GM21717 (cell line): Measurements from ENCODE around the gene OTOS.

Source experiments
- ATAC-seq: cut with Tn5 transposase; IDR thresholded peaks from one replicate; pipeline ENCODE4 v1.9.1; 2021; ENCODE audit warnings: mild to moderate bottlenecking, moderate library complexity; ENCODE audit not compliant: unreplicated experiment

OTOS gene

DNA sequence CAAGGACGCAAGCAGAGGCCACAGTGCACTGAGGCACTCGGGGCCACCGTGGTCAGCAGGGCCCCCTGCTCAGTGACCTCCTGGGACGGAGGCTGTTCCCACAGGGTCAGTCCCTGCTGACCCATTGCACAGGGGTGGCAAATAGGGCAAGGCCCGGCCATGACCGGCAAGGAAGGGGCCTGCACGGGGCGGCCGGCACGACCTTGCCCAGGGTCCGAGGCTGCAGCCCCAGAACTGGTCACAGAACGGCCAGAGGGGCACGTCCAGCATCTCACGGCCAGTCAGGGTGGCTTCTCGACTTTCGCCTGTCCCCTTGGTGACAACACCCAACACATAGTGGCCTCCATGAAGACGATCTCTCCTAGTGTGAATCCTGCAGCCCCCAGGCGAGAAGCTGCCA is 27.6 kb upstream of the OTOS start:
- ATAC-seq, result no peak

DNA sequence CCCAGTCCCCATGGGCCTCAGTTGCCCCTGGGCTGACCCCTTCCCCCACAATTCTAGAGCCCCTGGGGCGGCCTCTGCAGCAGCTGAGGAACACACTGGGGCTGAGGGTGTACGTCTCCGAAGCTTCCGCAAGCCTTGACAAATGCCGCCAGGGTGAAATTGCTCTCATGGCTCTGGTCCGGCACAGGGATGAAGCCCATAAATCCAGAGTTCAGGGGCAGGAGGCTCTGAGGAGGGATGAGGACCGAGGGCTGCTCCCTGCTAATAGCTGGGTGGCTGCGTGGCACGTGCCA is 27.1 kb upstream of the OTOS start:
- no peak for ATAC-seq

DNA sequence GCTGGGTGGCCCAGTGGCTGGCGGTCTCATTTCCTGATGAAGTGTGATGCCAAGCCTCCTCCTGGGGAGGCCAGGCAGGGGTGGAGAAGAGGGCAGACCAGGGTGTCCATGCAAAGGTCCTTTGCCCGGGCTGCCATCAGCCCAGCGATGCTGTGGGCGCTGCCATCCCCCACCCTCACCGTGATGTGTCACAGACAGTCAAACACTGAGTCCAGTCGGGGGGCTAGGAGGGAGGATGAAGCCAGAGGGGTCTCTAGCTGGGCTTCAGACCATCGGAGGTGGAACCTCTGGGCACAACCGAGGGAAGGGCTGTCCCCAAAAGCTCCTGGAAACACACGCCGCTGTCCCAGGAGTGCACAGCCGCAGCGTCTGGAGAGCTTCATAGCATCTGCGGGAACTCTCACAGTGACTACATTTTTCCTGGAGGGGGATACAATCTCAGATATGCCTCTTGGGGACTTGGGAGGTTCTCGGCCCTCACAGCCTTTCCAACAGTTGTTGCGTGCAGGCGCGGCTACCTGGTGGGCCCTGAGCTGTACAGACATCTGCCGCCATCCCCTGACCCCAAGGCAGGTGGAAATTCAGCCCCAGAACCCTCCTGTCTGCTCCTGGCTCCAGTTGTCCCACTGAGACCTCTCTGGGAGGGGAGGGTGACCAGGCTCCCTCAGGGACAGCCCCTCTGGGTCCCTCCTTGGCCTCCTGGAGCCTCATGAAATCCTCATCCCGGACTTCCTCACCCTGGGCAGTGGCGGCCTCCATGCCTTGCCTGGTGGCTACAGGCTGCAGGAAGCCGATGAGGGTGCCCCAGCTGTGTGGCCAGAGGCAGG is 26.5 kb upstream of the OTOS start:
- ATAC-seq, result no peak

DNA sequence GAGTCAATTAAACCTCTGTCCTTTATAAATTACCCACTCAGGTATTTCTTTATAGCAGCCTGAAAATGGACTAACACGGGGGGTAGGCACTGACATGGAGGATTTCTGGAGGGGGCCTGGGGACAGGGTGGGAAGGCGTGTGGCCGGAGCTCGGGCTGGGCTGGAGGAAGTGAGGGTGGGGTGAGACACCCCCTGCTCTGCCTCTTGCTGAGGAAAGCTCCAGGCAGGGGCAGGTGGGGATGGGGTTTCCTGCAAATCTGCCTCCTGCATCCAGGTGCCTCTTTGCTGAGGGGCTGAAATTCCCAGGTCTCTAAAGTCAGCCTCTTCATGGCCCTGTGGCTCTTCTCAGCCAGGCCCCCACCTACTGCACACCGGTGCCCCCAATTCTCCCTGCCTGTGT is 25.7 kb upstream of the OTOS start:
- ATAC-seq, result no peak

DNA sequence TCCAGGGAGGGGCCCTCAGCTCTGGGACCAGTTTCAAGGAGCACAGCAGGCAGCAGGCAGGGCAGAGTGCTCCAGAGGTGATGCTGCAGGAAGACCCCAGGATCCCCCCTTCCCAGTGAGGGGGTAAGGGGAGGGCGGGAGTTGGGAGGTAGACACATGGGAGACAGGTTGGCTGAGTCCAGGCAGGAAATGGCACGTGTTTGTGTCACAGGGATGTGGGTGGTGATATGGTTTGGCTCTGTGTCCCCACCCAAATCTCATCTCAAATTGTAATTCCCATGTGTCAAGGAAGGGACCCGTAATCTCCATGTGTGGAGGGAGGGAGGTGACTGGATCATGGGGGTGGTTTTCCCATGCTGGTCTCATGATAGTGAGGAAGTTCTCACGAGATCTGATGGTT is 25.2 kb upstream of the OTOS start:
- ATAC-seq, result no peak

DNA sequence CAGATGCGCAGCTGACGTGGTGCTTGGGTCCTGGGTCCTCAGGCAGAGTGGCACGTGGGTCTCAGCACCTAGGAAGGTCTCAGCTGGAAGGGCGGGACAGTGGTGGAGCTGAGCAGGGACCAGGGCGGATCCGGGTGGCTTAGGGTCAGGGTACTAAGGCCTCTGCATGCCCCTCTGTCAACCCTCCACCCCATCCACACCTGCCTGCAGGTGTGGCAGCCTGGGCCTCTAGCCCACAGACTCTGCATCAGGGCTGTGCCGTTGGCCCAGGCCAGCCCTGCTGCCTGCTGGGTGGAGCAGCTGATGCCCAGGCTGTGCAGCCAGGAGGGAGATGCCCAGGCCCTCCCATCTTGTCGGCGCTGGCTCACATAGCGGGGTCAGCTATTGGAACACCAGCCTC is 24.6 kb upstream of the OTOS start:
- ATAC-seq, result no peak

DNA sequence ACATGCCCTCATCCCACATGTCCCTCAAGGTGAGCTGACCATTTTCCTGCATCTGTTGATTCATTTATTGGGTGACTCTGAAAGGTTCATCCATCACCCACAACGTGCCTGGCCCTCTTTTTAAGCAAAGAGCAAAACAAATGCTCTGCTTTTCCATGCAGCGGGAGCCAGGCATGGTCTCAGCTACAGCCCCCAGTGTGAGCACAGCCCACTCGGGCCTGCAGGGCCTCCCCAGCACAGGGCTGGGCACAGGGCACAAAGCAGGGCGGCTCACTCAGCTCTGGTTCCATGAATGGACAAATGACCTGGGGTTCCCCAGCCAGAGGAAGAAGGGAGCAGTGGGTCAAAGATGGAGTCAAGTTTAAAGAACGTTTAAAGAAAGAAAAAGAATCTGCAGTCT is 24.1 kb upstream of the OTOS start:
- no peak for ATAC-seq

DNA sequence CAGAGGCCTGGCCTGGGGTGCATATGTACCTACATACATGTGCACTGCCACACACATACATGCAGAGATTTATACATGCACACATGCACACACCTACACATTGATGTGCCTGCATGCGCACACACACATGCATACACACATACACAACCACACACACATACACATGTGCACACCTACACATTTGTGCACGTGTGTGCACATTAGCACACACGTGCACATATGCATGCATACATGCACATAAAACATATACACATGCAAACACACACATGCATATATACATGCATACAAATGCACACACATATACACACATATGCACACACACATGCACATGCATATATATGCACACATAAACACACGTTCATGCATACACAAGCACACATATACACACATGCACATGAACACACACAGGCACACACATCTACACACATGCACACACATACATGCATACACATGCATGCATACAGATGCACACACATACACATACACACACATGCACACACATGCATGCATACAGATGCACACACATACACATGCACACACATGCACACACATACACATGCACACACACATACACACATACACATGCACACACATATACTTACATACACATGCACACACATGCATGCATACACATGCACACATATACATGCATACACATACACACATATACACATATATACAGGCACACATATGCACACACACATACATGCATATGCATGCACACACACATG is 23.6 kb upstream of the OTOS start:
- no peak for ATAC-seq

DNA sequence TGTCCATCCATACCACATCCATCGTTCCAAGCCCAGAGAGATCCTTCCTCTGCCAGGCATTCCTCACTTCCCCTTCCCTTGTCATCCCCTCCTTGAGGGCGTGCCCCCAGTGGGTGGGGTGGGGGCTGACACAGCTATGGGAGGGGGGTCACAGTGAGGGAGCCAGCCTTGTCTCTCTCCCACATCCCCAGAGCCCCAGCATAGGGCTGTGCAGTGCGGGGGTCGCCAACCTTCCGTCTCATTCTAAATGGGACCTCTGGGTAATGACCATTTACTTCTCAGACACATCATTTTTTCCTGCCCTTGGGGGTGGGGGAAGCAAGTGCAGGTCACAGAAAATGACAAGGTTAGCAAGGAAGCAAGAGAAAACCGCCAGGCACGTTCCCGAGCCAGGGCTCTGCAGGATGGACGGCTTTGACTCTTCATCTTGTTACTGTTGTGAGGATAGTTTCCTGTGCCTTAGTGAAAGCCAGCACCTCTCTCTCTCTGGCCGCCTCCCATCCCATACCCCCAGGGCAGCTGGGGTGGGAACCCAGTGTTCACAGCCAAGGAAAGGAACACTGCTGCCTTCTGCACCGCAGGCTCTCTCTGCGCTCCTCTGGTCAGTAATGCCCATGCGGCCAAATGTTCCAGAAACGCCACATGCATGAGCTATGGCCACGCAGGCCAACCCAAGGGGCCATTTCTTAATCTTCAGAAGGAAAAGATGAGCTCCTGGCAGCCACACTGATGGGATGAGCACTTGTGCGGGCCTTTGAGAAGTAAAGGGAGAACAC is 22.7 kb upstream of the OTOS start:
- no peak for ATAC-seq

DNA sequence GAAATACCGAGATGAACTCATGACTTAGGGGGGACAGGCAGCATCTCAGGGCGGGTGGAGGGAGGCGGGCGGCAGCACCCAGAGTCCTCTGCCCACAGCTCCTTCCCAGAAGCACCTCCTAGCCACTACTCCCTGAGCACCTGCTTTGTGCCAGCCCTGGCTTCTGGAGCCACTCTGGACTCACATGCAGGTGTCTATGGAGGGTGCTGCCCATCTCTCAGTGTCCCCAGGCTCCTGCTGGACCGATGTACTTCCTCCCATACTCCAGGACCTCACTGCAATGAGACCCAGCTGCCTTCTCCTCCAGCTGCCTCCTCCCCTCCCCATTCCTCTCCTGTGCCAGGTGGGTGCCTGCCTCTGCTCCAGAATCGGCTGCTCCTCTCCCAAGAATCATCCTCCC is 22.1 kb upstream of the OTOS start:
- ATAC-seq, result no peak

DNA sequence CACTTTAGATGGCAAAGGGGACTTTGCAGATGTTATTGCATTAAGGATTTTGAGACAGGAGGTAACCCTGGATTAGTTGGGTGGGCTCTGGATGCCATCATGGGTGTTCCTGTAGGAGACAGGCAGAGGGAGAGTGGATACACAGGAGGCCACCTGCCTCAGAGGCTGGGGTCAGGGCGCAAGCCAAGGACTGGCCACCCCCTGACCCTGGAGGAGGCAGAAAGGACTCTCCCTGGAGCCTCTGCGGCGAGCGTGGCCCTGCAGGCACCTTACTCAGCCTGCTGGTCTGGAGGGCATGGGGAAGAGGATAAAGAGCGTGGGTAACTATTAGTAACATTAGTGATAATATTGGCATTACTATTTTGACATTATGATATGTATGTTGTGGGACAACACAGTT is 21.6 kb upstream of the OTOS start:
- no peak for ATAC-seq

DNA sequence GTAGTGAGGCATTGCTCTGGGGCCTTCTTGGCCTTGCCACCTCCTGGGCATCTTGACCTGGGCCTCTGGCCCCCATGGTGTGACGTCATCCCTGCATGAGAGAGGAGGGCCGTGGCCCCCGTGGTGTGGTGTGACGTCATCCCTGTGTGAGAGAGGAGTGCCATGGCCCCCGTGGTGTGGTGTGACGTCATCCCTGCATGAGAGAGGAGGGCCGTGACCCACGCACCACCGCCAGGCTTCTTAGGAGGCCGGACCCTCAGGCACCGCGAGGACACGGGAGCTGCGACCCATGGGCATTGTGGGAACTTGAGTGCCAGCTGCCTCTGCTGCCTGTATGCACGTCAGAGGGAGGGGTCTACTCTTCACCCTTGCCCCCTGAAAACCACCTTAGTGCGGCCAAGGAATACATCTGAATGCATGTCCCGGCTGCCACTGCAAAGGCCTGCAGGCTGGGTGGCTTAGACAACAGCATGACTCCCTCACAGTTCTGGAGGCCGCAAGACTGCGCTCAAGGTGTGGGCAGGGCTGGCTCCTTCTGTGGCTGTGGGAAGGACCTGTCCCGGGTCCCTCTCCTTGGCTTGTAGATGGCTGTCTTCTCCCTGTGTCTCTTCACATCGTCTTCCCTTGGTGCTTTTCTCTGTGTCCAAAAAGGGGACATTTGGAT is 20.8 kb upstream of the OTOS start:
- ATAC-seq, result no peak

DNA sequence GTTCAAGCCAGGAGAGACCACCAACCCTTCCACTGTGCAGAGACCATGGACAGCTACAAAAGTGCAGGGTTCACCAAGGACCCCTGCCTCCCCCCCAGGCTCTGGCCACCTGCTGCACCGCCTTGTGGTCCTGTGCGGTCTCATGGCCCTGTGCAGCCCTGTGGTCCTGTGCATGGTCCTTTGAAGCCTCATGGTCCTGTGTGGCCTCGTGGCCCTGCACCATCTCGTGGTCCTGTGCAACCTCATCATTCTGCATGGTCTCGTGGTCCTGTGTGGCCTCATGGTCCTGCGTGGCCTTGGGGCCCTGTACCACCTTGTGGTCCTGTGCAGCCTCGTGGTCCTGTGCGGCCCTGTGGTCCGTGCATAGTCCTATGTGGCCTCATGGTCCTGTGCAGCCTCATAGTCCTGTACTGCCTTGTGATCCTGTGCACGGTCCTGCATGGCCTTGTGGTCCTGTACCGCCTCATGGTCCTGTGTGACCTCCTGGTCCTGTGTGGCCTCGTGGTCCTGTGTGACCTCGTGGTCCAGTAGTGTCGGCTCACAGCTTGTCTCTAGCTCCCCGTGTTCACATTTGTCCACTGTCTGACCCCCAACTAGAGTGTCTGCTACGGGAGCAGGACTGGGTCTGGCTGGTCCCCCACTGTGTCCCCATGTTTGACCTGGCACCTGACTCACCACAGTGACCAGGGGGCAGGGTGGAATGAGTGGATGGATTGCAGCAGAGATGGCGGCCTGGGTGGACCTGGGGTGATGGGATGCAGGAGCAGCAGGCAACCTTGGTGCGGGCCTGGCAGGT is 20.0 kb upstream of the OTOS start:
- ATAC-seq, result no peak

DNA sequence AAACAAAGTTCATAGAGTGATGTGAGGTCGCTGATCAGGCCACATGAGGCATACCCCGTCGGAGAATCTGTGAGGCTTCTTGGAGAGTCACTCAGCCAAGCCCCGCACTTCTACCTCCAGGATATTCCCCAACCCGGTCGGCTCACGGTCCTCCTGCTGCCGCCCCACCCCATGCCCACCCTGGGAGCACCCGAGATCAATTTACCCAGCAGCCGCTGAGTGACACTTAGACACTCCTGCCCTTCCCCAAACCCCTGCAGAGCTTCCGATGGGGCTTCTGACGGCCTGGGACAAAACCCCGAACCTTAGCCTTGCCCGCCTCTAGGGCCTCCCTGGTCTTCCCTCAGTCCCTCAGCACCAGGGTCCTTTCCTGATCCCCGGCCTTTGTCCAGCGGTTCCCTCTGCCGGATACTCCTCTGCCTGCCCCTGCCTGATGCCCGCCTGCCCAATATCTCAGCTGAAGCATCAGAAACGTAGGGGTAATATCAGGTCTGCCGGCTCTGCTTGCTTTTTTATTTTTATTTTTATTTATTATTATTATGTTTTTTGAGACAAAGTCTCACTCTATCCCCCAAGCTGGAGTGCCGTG is 18.9 kb upstream of the OTOS start:
- ATAC-seq, result no peak

DNA sequence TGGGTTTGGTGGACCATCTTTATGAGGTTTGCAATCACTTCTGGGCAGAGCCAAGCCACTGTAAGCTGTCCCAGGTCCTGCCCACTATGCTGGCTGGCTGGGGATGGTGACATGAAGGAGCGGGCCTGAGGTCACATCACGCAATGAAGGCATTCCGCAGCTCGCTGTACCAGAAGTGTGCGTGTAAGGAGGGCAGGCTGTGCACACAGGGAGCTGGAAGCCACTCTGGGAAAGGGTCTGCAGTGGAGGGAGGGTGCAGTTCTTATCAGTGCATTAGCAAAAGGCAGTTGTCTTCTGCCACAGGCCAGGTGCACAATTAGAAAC is 16.7 kb upstream of the OTOS start:
- no peak for ATAC-seq

DNA sequence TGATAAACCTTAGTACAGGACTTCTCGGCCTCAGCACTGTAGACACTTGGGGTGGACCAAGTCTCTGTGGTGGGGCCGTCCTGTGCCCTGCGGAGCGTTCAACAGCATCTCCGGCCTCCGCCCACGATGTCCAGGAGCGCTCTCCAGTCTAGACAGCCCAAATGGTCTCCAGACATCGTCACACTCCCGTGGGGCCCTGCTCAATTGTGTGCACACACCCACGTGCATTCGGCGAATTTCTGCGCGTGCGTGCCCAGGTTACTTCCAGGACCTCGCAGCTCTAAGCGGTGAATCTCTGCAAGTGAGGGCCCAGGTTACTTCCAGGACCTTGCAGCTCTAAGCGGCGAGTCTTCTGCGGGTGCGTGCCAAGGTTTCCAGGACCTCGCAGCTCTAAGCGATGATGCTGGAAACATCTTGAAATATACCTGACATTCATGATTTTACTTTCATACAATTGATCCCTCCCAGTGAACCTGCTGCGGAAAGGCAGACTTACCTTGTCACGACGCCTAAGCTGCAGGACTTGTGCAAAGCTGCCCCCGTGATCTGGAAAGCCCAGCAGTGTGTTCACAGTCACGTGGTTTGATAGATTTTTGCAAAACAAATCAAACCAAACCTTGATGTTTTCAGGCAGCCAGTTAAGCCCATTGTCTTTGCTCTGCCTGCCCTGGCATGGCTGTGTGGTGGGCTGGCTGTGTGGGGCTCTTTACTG is 16.1 kb upstream of the OTOS start:
- ATAC-seq, result no peak

DNA sequence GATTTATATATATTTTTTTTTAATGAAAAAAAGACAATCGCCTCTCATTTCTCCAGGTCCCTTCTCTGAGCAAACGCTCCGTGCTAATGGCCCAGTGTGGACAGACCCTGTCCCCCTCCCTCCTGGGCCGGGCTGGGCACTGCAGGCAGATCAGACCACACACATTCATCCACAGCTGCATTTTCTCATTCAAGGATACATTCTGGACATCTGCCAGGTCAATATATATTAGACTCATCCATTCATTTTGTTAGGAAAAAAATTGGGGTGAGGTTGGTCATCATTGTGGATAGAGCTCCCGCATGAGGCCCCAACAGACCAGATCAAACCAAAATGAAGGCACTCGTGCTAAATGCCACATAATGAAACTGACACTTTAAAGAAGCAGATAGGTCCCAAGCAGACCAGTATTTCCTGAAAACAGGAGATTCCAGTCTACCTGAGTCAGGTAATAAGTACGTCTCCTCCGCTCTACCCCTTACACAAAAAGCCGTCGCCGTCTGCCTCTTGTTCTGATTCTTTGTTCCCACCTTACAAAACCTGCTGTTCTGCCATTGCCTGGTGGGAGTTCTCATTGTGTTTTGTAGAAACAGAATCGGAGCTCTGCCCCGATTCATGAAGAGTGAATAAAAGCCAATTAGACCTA is 15.4 kb upstream of the OTOS start:
- no peak for ATAC-seq

DNA sequence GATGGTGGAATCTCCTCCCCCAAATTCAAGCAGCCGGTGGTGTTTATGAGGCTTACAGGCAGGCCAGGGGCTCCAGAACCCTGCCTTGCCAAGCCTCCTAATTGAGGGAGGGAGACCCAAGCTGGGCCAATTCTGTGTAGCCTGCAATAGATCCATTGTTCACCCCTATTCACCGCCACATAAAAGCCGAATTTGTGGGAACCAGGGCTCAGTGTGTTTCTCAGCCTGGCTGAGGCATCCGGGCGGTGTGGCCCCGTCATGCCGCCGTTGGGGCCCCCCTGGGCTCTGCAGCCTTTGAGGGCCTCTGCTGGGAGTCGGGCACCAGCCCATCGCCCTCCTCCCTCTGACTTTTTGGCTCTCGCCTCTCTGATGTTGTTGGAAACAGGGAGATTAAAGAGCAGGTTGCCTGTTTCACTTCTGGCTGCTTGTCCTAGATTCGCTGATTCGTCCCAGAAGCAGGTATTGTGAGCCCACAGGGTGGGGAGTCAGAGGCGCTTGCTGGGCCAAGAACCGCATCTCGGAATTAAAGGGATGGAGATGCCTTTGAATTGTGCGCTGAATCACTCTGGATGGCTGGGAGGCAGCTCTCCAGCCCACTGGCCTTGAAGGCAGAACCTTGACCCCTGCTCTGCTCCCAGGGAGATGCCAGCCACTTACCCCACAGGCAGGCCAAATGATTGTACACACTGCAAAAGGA is 14.7 kb upstream of the OTOS start:
- no peak for ATAC-seq

DNA sequence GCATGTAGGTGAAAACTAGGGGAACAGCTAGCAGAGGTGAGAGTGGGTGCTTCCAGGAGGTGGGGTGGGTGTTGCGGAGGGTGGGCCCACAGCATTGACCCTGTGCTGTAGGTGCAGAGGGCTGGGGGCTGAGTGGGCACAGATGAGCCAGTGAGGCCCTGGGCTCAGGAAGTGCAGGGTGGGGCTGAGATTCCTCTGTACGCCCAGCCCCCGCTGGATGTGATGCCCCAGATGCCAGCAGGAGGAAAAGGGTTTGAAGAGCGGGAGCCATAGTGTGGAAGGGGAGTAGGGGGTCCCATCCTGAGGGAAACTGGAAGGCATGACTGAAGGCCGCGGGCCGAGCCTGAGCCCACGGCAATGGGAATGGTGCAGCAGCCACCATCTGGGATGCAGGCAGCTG is 14.1 kb upstream of the OTOS start:
- ATAC-seq, result no peak
